Activated naive CD8-positive, alpha-beta T cell treated with anti-CD3 and anti-CD28 coated beads, Interleukin-2, amount 10 ng/mL, durations not matched to agents 7 days and 5 days (primary cell): ENCODE data around the gene SLC5A10. TPM values are rescaled to one million over a fixed set of nuclear protein-coding genes. Genes with fewer than 3 reads are reported as not detected.
A peak's percentile ranks its signal among the peaks of the same experiment; 100 is the strongest.

Source experiments
- ATAC-seq: fragments of 150-1000 bp; cut with Tn5 transposase; one replicate; pipeline ENCODE4 v1.10.0; 2021; ENCODE audit warnings: low read depth, moderate library complexity
- POLR2A ChIA-PET: fragments of 350-600 bp; sonication (Branson Sonifier 250); formaldehyde crosslinking; loops from one replicate; lab custom pipeline; 2021; ENCODE audit warnings: antibody characterized with exemption; lab: Charles Lee
- DNase-seq: peaks from one replicate; pipeline ENCODE4 v3.0.0; 2021
- H3K27ac Mint-ChIP-seq: one replicate; pipeline ENCODE4 v1.8.0; 2022; ENCODE audit warnings: mild to moderate bottlenecking, mixed read lengths
- H3K27me3 Mint-ChIP-seq: one replicate; pipeline ENCODE4 v1.8.0; 2022; ENCODE audit warnings: mild to moderate bottlenecking, moderate library complexity, mixed read lengths
- H3K36me3 Mint-ChIP-seq: one replicate; pipeline ENCODE4 v1.8.0; 2021; ENCODE audit warnings: mild to moderate bottlenecking, mixed read lengths
- H3K4me1 Mint-ChIP-seq: one replicate; pipeline ENCODE4 v1.8.0; 2021; ENCODE audit warnings: mixed read lengths
- H3K4me3 Mint-ChIP-seq: one replicate; pipeline ENCODE4 v1.8.0; 2022; ENCODE audit warnings: mild to moderate bottlenecking, moderate library complexity, mixed read lengths
- H3K9me3 Mint-ChIP-seq: one replicate; pipeline ENCODE4 v1.8.0; 2021; ENCODE audit warnings: mixed read lengths
- total RNA-seq, 2 experiments: library from RNA; stranded (reverse); gene quantifications; one replicate each; pipeline ENCODE4 v1.2.3, GENCODE V29; 2021

The SLC5A10 gene
- total RNA-seq, 2 experiments from 2014 or later, result not detected

DNA sequence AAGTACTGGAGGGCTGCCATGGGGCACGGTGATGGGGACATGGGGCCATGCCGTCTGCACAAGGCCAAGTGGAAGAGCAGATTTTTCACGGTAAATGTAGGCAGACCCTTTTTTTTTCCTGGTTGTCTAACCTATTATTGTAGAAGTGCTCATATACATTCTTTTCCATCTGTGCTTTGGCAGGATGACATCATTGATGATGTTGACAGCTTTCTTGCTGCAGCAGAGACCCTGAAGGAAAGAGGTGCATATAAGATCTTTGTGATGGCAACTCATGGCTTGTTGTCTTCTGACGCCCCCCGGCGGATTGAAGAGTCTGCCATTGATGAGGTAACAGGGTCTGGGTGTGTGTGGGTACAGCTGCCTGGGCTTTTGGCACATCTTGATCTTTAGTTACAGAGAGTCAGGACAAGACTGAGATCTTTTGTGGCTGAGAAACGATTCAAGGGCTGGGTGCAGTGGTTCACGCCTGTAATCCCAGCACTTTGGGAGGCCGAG, 23.3 kb upstream of the SLC5A10 start:
- peaks cover 33% of the 10 kb centered on the region for H3K4me1 Mint-ChIP-seq
- ATAC-seq (no peak), DNase-seq (no peak)
- POLR2A ChIA-PET, result no interaction called here
- H3K9me3 Mint-ChIP-seq, result no peaks in the 10 kb centered on the region
- no peaks in the 10 kb centered on the region for H3K27me3 Mint-ChIP-seq
- H3K27ac Mint-ChIP-seq, result no peak overlapping the region
- H3K36me3 Mint-ChIP-seq, result peaks cover 44% of the 10 kb centered on the region
- no peak overlapping the region for H3K4me3 Mint-ChIP-seq

- Mint-ChIP-seq H3K36me3 (peaks cover 23% of the 10 kb centered on the region), H3K27me3 (peaks cover 9% of the 10 kb centered on the region), H3K4me3 (no peak overlapping the region), H3K4me1 (peaks cover 18% of the 10 kb centered on the region), H3K27ac (peak overlapping the region; percentile 60), H3K9me3 (no peaks in the 10 kb centered on the region)
- POLR2A ChIA-PET, result interaction anchor here (1.1 to 1.2 kb wide), 2 partner anchors 24 to 32 kb away, joined by 3 to 4 read pairs; no protein-coding TSS in a partner anchor
- ATAC-seq (peak; percentile 76), DNase-seq (no peak)
These were observed 19.5 kb upstream of the SLC5A10 start for GRCh38 chr17:18932360-18933055.

DNA sequence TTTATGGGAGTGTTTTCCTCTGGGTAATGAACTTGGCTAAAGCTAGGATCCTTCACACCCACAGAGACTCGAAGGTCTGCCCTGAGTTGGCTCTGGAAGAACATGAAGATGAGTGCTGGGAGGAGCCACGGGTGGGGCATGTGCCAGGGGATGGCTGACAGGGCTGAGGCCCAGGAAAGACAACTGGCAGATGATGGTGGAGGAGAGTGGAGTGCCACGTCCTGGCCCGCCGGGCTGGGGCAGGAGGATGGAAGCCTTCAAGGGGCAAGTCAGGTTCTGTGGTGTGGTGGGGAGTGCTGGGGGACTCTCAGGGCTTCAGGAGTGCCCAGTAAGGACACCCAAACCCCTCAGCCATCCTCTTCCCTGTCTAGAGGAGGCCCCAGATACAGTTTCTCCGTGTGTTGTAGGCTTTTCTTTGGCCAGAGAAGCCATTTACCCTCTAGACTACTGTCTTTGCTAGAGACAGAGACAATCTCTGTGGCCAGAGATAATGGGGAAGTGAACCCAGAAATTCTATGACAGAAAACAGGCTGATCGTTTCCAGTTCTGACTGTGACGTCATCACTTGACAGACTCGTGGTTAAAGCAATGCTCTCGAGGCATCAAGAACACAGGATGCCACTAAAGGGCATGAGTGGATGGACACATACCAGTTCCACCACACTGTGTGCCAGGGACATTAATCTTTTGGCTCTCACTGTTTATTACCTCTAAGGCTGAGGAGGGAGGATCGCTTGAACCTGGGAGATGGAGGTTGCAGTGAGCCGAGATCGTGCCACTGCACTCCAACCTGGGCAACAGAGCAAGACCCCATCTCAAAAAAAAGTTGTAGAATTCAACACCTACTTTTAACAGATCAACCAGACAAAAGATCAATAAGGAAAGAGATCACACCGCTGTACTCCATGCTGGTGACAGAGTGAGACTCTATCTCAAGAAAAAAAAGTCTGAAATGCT, 18.6 kb upstream of the SLC5A10 start:
- peaks cover 17% of the 10 kb centered on the region for H3K4me1 Mint-ChIP-seq
- H3K4me3 Mint-ChIP-seq, result no peak overlapping the region
- DNase-seq (no peak), ATAC-seq (no peak)
- H3K9me3 Mint-ChIP-seq, result no peaks in the 10 kb centered on the region
- POLR2A ChIA-PET, result no interaction called here
- peaks cover 9% of the 10 kb centered on the region for H3K27me3 Mint-ChIP-seq
- H3K27ac Mint-ChIP-seq, result peak overlapping the region; percentile 60
- H3K36me3 Mint-ChIP-seq, result peaks cover 20% of the 10 kb centered on the region

GRCh38 chr17:18937981-18938691, 13.8 kb upstream of the SLC5A10 start:
- Mint-ChIP-seq H3K4me3 (no peak overlapping the region), H3K27ac (no peak overlapping the region), H3K36me3 (no peaks in the 10 kb centered on the region), H3K4me1 (peaks cover 5% of the 10 kb centered on the region), H3K9me3 (no peaks in the 10 kb centered on the region), H3K27me3 (peaks cover 16% of the 10 kb centered on the region)
- ATAC-seq (no peak), DNase-seq (no peak)
- POLR2A ChIA-PET, result no interaction called here

- Mint-ChIP-seq H3K4me3 (no peak overlapping the region), H3K27ac (no peak overlapping the region), H3K4me1 (peaks cover under 1% of the 10 kb centered on the region), H3K9me3 (no peaks in the 10 kb centered on the region), H3K27me3 (peaks cover 16% of the 10 kb centered on the region), H3K36me3 (no peaks in the 10 kb centered on the region)
- DNase-seq (no peak), ATAC-seq (no peak)
- POLR2A ChIA-PET, result interaction anchor here (1.2 kb wide), 1 partner anchor 13 kb away, joined by 5 read pairs; the partner anchor contains the start of gene SLC5A10
These were observed 13.3 kb upstream of the SLC5A10 start for GRCh38 chr17:18938692-18939023.

GRCh38 chr17:18944646-18945045, 7.3 kb upstream of the SLC5A10 start:
- no peaks in the 10 kb centered on the region for H3K4me1 Mint-ChIP-seq
- H3K4me3 Mint-ChIP-seq, result no peak overlapping the region
- ATAC-seq (no peak), DNase-seq (no peak)
- H3K27ac Mint-ChIP-seq, result no peak overlapping the region
- no peaks in the 10 kb centered on the region for H3K36me3 Mint-ChIP-seq
- peaks cover 15% of the 10 kb centered on the region for H3K27me3 Mint-ChIP-seq
- POLR2A ChIA-PET, result no interaction called here
- no peaks in the 10 kb centered on the region for H3K9me3 Mint-ChIP-seq

DNA sequence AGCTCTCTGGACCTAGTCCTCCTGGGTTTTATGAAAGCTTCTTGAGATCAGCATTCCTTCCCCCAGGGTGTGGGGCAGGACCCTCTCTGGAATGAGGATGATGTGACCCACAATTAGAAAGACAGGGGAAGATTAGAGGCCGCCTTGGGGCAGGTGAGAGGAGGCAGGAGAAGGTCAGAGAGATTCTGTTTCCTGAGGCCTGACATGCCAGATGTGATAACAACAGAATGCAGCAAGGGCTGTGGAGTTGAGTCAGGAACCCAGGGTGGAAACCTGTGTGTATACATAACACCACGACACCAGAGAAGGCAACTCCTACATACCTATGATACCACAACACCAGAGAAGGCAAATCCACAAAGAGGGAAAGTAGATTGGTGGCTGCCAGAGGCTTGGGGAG, 5.4 kb upstream of the SLC5A10 start:
- Mint-ChIP-seq H3K27ac (no peak overlapping the region), H3K27me3 (peaks cover 11% of the 10 kb centered on the region), H3K9me3 (no peaks in the 10 kb centered on the region), H3K4me1 (no peaks in the 10 kb centered on the region), H3K4me3 (no peak overlapping the region), H3K36me3 (no peaks in the 10 kb centered on the region)
- POLR2A ChIA-PET, result no interaction called here
- no peak for ATAC-seq
- no peak for DNase-seq

GRCh38 chr17:18947866-18948265, 4.1 kb upstream of the SLC5A10 start:
- no peak for ATAC-seq
- H3K27me3 Mint-ChIP-seq, result peaks cover 8% of the 10 kb centered on the region
- H3K4me1 Mint-ChIP-seq, result no peaks in the 10 kb centered on the region
- H3K9me3 Mint-ChIP-seq, result no peaks in the 10 kb centered on the region
- no peak overlapping the region for H3K4me3 Mint-ChIP-seq
- DNase-seq, result no peak
- POLR2A ChIA-PET, result no interaction called here
- no peaks in the 10 kb centered on the region for H3K36me3 Mint-ChIP-seq
- no peak overlapping the region for H3K27ac Mint-ChIP-seq

DNA sequence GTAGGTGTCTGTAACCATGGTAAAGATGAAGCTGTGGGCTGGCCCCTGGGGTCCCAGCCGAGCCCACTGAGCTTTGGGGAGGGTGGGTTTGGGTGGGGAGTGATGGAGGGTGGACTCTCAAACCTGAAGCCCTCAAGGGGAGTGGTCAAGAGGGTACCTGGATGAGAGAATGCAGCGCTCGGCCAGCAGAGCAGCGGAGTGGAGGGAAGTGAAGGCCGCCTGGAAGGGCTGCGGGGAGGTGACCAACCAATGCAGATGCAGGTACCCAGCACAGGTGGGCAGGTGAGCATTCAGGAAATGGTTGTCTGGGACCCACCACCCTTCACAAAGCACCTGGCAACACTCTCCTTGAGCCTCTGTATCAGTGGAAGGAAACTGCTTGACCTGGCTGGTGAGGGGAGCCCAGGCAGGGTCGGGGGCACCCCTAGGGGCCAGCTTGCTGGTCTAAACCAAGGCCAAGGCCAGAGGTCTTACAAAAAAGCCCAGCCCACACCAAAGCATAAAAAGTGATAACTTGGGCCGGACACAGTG, 3.4 kb upstream of the SLC5A10 start:
- Mint-ChIP-seq H3K4me3 (no peak overlapping the region), H3K4me1 (no peaks in the 10 kb centered on the region), H3K9me3 (no peaks in the 10 kb centered on the region), H3K27ac (no peak overlapping the region), H3K27me3 (peaks cover 8% of the 10 kb centered on the region), H3K36me3 (no peaks in the 10 kb centered on the region)
- POLR2A ChIA-PET, result no interaction called here
- ATAC-seq (no peak), DNase-seq (no peak)

- no peaks in the 10 kb centered on the region for H3K36me3 Mint-ChIP-seq
- no peaks in the 10 kb centered on the region for H3K9me3 Mint-ChIP-seq
- ATAC-seq, result no peak
- POLR2A ChIA-PET, result no interaction called here
- H3K4me1 Mint-ChIP-seq, result peaks cover 6% of the 10 kb centered on the region
- no peak for DNase-seq
- peaks cover 8% of the 10 kb centered on the region for H3K27me3 Mint-ChIP-seq
- no peak overlapping the region for H3K4me3 Mint-ChIP-seq
- H3K27ac Mint-ChIP-seq, result no peak overlapping the region
These were observed 2.4 kb upstream of the SLC5A10 start for GRCh38 chr17:18949566-18949965.

DNA sequence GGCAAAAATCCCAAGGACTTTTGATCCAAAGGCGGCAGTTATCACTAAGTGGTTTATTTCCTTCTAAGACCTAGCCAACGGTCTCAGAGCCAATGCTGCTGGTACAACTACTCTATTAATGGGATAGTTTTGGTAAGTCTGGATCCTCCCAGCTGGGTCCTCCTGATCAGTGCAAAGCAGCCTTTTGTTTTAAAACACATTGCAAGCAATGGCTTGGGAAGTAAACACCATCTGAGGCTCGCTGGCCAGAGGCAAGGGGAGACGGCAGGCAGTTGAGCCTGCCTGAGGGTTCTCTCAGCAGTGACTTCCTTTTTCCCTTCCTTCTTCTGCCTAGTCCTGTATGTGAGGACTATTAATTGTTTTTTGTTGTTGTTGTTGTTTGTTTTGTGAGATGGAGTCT, 1.6 kb upstream of the SLC5A10 start:
- Mint-ChIP-seq H3K9me3 (no peaks in the 10 kb centered on the region), H3K4me1 (peaks cover 10% of the 10 kb centered on the region), H3K36me3 (no peaks in the 10 kb centered on the region), H3K27me3 (peaks cover 4% of the 10 kb centered on the region), H3K4me3 (no peak overlapping the region), H3K27ac (no peak overlapping the region)
- POLR2A ChIA-PET, result no interaction called here
- DNase-seq, result no peak
- no peak for ATAC-seq

- DNase-seq (no peak), ATAC-seq (no peak)
- no peak overlapping the region for H3K4me3 Mint-ChIP-seq
- H3K27ac Mint-ChIP-seq, result no peak overlapping the region
- POLR2A ChIA-PET, result interaction anchor here (0.7 kb wide), 1 partner anchor 12 kb away, joined by 5 read pairs; no protein-coding TSS in a partner anchor
- H3K4me1 Mint-ChIP-seq, result peaks cover 15% of the 10 kb centered on the region
- no peaks in the 10 kb centered on the region for H3K36me3 Mint-ChIP-seq
- peaks cover 4% of the 10 kb centered on the region for H3K27me3 Mint-ChIP-seq
- H3K9me3 Mint-ChIP-seq, result no peaks in the 10 kb centered on the region
These were observed 740 bp upstream of the SLC5A10 start for GRCh38 chr17:18950944-18951905.
